ENCODE measurements around the gene MPRIP.
A peak's percentile ranks its signal among the peaks of the same experiment; 100 is the strongest.

The MPRIP gene

GRCh38 chr17:17111401-17112393 lies 69.4 kb downstream of the MPRIP start:
- DNase-seq, result no peak

- no peak for DNase-seq
Measured at GRCh38 chr17:17112628-17113200, 70.5 kb downstream of the MPRIP start.

GRCh38 chr17:17114592-17115225 lies 72.5 kb downstream of the MPRIP start:
- DNase-seq, result no peak

GRCh38 chr17:17115620-17116019 lies 73.4 kb downstream of the MPRIP start:
- no peak for DNase-seq

- no peak for DNase-seq
Measured at GRCh38 chr17:17116406-17116805, 74.1 kb downstream of the MPRIP start.

- no peak for DNase-seq
Measured at GRCh38 chr17:17117923-17118322, 75.7 kb downstream of the MPRIP start.

GRCh38 chr17:17118399-17118798 lies 76.1 kb downstream of the MPRIP start:
- DNase-seq, result no peak

- no peak for DNase-seq
Measured at GRCh38 chr17:17119106-17119505, 76.8 kb downstream of the MPRIP start.

- no peak for DNase-seq
Measured at GRCh38 chr17:17119533-17119932, 77.3 kb downstream of the MPRIP start.

- no peak for DNase-seq
Measured at GRCh38 chr17:17120294-17120693, 78.0 kb downstream of the MPRIP start.

- DNase-seq, result no peak
Measured at GRCh38 chr17:17120701-17121100, 78.4 kb downstream of the MPRIP start.

GRCh38 chr17:17121162-17121561 lies 78.9 kb downstream of the MPRIP start:
- DNase-seq, result no peak

- DNase-seq, result no peak
Measured at GRCh38 chr17:17122781-17123483, 80.7 kb downstream of the MPRIP start.

- no peak for DNase-seq
Measured at GRCh38 chr17:17124341-17124740, 82.1 kb downstream of the MPRIP start.

GRCh38 chr17:17125136-17126084 lies 83.2 kb downstream of the MPRIP start:
- peak; percentile 8 to 33 for DNase-seq

- DNase-seq, result no peak
Measured at GRCh38 chr17:17126131-17127110, 84.2 kb downstream of the MPRIP start.

GRCh38 chr17:17127156-17127555 lies 84.9 kb downstream of the MPRIP start:
- no peak for DNase-seq

- DNase-seq, result no peak
Measured at GRCh38 chr17:17127730-17128291, 85.6 kb downstream of the MPRIP start.

GRCh38 chr17:17128476-17129075 lies 86.3 kb downstream of the MPRIP start:
- DNase-seq, result no peak

GRCh38 chr17:17129466-17129865 lies 87.2 kb downstream of the MPRIP start:
- DNase-seq, result no peak

Data from NCI-H446 (cell line).